Loucy (cell line): ENCODE measurements around the gene MAML2.

Experiments used
- CTCF ChIP-seq: fragments of 200-600 bp; sonication (generic); conservative IDR thresholded peaks from 2 replicates; pipeline ENCODE4 v1.5.1; 2014; ENCODE audit warnings: mild to moderate bottlenecking, antibody characterized with exemption, low read length
- EZH2phosphoT487 ChIP-seq: fragments of 200-600 bp; IDR thresholded peaks from 2 replicates; pipeline ENCODE4 v1.6.1; 2018; ENCODE audit warnings: antibody characterized with exemption, mild to moderate bottlenecking, moderate library complexity, borderline replicate concordance

- no peak for TF ChIP-seq CTCF
- no peak for TF ChIP-seq EZH2phosphoT487
Measured at GRCh38 chr11:96278039-96278897, 64.7 kb downstream of the MAML2 start.
